CD14-positive monocyte (primary cell): Measurements from ENCODE around the gene KHDC4. TPM values are rescaled to one million over a fixed set of nuclear protein-coding genes. Genes with fewer than 3 reads are reported as not detected.

Source experiments
- DNase-seq, 3 donors: peaks; one replicate each; pipeline ENCODE4 v3.0.0-alpha.2; 2011 to 2022
- H2AFZ ChIP-seq: 2 replicates; pipeline ENCODE4 v1.6.0; 2012; ENCODE audit warnings: mild to moderate bottlenecking, low read depth, low read length, inconsistent platforms; ENCODE audit not compliant: insufficient read depth, poor library complexity, severe bottlenecking
- H3K27ac ChIP-seq, 2 donors: 1 replicate in 1 of 2; 2 replicates in 1 of 2; pipeline ENCODE4 v1.5.1; 2012 to 2013; ENCODE audit warnings: low read length in 2 of 2, control low read depth in 1 of 2, inconsistent platforms in 1 of 2, low read depth in 1 of 2, mild to moderate bottlenecking in 1 of 2
- H3K27me3 ChIP-seq, 2 donors: one replicate each; pipeline versions ENCODE4 v1.6.0 to v1.6.1; 2011 to 2013; ENCODE audit warnings: low read length in 2 of 2; ENCODE audit not compliant: control insufficient read depth in 2 of 2, insufficient read depth in 2 of 2
- H3K36me3 ChIP-seq, 2 donors: replicated peaks in 1 of 2; 1 replicate in 1 of 2; 2 replicates in 1 of 2; pipeline versions ENCODE4 v1.5.1 to v1.6.1; 2012 to 2013; ENCODE audit warnings: low read length in 2 of 2, control low read depth in 1 of 2, inconsistent platforms in 1 of 2, mild to moderate bottlenecking in 1 of 2; ENCODE audit not compliant: insufficient read depth in 2 of 2, control insufficient read depth in 1 of 2
- H3K4me1 ChIP-seq, 2 donors: 1 replicate in 1 of 2; 2 replicates in 1 of 2; pipeline versions ENCODE4 v1.5.1 to v1.6.1; 2012 to 2013; ENCODE audit warnings: low read length in 2 of 2, control low read depth in 1 of 2, inconsistent platforms in 1 of 2, mild to moderate bottlenecking in 1 of 2, moderate library complexity in 1 of 2; ENCODE audit not compliant: insufficient read depth in 2 of 2, control insufficient read depth in 1 of 2
- H3K4me2 ChIP-seq: replicated peaks from 2 replicates; pipeline ENCODE3; 2012; ENCODE audit warnings: low read length, moderate library complexity, mild to moderate bottlenecking; ENCODE audit not compliant: poor library complexity, severe bottlenecking; ENCODE audit errors: extremely low read depth
- H3K4me3 ChIP-seq, 3 experiments: fragments of 200-600 bp in 1 of 3; sonication (generic) in 1 of 3; replicated peaks in 1 of 3; 1 replicate in 2 of 3; 2 replicates in 1 of 3; pipeline ENCODE4 v1.5.1; 2011 to 2013; ENCODE audit warnings: low read length in 3 of 3, mild to moderate bottlenecking in 3 of 3, control low read depth in 2 of 3, low read depth in 2 of 3, inconsistent platforms in 1 of 3, moderate library complexity in 1 of 3
- H3K79me2 ChIP-seq: 2 replicates; pipeline ENCODE4 v1.6.0; 2012; ENCODE audit warnings: mild to moderate bottlenecking, control low read depth, inconsistent platforms, low read length, moderate library complexity; ENCODE audit not compliant: insufficient read depth
- H3K9ac ChIP-seq: 2 replicates; pipeline ENCODE4 v1.6.0; 2017; ENCODE audit warnings: low read length, mild to moderate bottlenecking; ENCODE audit not compliant: insufficient read depth, poor library complexity, severe bottlenecking
- H3K9me3 ChIP-seq, 2 donors: replicated peaks in 1 of 2; 1 replicate in 1 of 2; 2 replicates in 1 of 2; pipeline versions ENCODE4 v1.5.1 to v1.6.1; 2012 to 2013; ENCODE audit warnings: low read length in 2 of 2, control low read depth in 1 of 2; ENCODE audit not compliant: control insufficient read depth in 1 of 2, insufficient read depth in 1 of 2
- H4K20me1 ChIP-seq: 2 replicates; pipeline ENCODE4 v1.6.0; 2012; ENCODE audit warnings: mild to moderate bottlenecking, low read length, control low read depth, moderate library complexity; ENCODE audit not compliant: insufficient read depth
- H3K27ac Mint-ChIP-seq, 7 donors: one replicate each; pipeline ENCODE4 v1.8.0; 2020; ENCODE audit warnings: mild to moderate bottlenecking in 7 of 7, mixed read lengths in 7 of 7, moderate library complexity in 6 of 7, inconsistent platforms in 2 of 7
- H3K27me3 Mint-ChIP-seq, 3 donors: one replicate each; pipeline ENCODE4 v1.8.0; 2021 to 2022; ENCODE audit warnings: low read depth in 3 of 3, mild to moderate bottlenecking in 3 of 3, mixed read lengths in 3 of 3, moderate library complexity in 3 of 3, inconsistent platforms in 1 of 3
- H3K36me3 Mint-ChIP-seq, 2 donors: one replicate each; pipeline ENCODE4 v1.8.0; 2020; ENCODE audit warnings: mixed read lengths in 2 of 2, inconsistent platforms in 1 of 2, mild to moderate bottlenecking in 1 of 2
- H3K4me1 Mint-ChIP-seq: one replicate; pipeline ENCODE4 v1.8.0; 2020; ENCODE audit warnings: mild to moderate bottlenecking, mixed read lengths
- H3K4me3 Mint-ChIP-seq, 2 donors: one replicate each; pipeline ENCODE4 v1.8.0; 2020; ENCODE audit warnings: mild to moderate bottlenecking in 2 of 2, mixed read lengths in 2 of 2, moderate library complexity in 1 of 2
- H3K9me3 Mint-ChIP-seq, 7 donors: one replicate each; pipeline ENCODE4 v1.8.0; 2020 to 2022; ENCODE audit warnings: mixed read lengths in 7 of 7, mild to moderate bottlenecking in 6 of 7, moderate library complexity in 6 of 7, inconsistent platforms in 2 of 7
- CTCF ChIP-seq: fragments of 200-600 bp; IDR thresholded peaks from one replicate; pipeline ENCODE4 v1.8.0; 2022; ENCODE audit warnings: antibody characterized with exemption, mild to moderate bottlenecking
- WGBS: methylation state at CpG from one replicate; pipeline ENCODE4 v1.1.5; 2013; ENCODE audit warnings: missing lambda C conversion rate; ENCODE audit not compliant: insufficient coverage; 5-methylcytosine and 5-hydroxymethylcytosine counted together
- intact Hi-C, 2 donors: fragments of 100-400 bp; cut with micrococcal nuclease; formaldehyde crosslinking; loops; one replicate each; pipeline versions ENCODE4 v1.15.0 to v1.15.1; 2023
- polyA plus RNA-seq, 3 donors: library from polyadenylated mRNA; depleted of rRNA in 1 of 3; unstranded in 2 of 3; stranded (reverse) in 1 of 3; fragments of 300-500 nt in 2 of 3; fragments of >200 nt in 1 of 3; fragmentation: Illumina TruSeq in 2 of 3; gene quantifications; 1 replicate in 2 of 3; 2 replicates in 1 of 3; pipeline ENCODE4 v1.2.3, GENCODE V29; 2012 to 2021

The KHDC4 gene
- polyA plus RNA-seq, 3 donors, result 3.4 to 22.0 (median 3.5) TPM

- Mint-ChIP-seq H3K4me1 (no peaks in the 10 kb centered on the region), H3K27ac (no peak overlapping the region), H3K4me3 (no peak overlapping the region), H3K27me3 (no peaks in the 10 kb centered on the region), H3K36me3 (peaks cover 78 to 98% of the 10 kb centered on the region in 2 donors), H3K9me3 (no peaks in the 10 kb centered on the region)
- no peaks in the 10 kb centered on the region for H3K27me3 ChIP-seq
- peaks cover 96 to 100% of the 10 kb centered on the region in 2 donors for H3K36me3 ChIP-seq
- H4K20me1 ChIP-seq, result peaks cover 44% of the 10 kb centered on the region
- no peak overlapping the region for H3K4me2 ChIP-seq
- H3K79me2 ChIP-seq, result peaks cover 19% of the 10 kb centered on the region
- no peaks in the 10 kb centered on the region for H3K9me3 ChIP-seq
- no peak overlapping the region for H2AFZ ChIP-seq
- H3K4me1 ChIP-seq, result no peaks in the 10 kb centered on the region
- WGBS, result no CpG with 5 or more reads among the region's 3 CpGs
- H3K27ac ChIP-seq, result no peak overlapping the region
- intact Hi-C loops, result no loop called here
- no peak for DNase-seq
- no peak overlapping the region for H3K4me3 ChIP-seq
- no peak for TF ChIP-seq CTCF
- H3K9ac ChIP-seq, result no peak overlapping the region
These were observed 15.6 kb downstream of the KHDC4 start for GRCh38 chr1:155918660-155919059.

- TF ChIP-seq CTCF, result no peak
- Histone ChIP-seq H3K4me3 (no peak overlapping the region), H3K4me1 (peaks cover 22 to 26% of the 10 kb centered on the region in 2 donors), H2AFZ (no peak overlapping the region), H3K9me3 (no peaks in the 10 kb centered on the region), H3K27ac (no peak overlapping the region), H3K4me2 (no peak overlapping the region), H3K27me3 (no peaks in the 10 kb centered on the region), H3K79me2 (peaks cover 26% of the 10 kb centered on the region), H3K9ac (no peak overlapping the region), H3K36me3 (peaks cover 65 to 77% of the 10 kb centered on the region in 2 donors), H4K20me1 (peaks cover 21% of the 10 kb centered on the region)
- no peak for DNase-seq
- WGBS, result no CpG with 5 or more reads among the region's 6 CpGs
- Mint-ChIP-seq H3K4me1 (peaks cover 21% of the 10 kb centered on the region), H3K36me3 (peaks cover 59 to 76% of the 10 kb centered on the region in 2 donors), H3K9me3 (no peaks in the 10 kb centered on the region), H3K4me3 (no peak overlapping the region), H3K27me3 (no peaks in the 10 kb centered on the region), H3K27ac (peak overlapping the region in 3 of 7 donors; percentile 10 to 82 (median 52))
- intact Hi-C loops, result no loop called here
These were observed 20.1 kb downstream of the KHDC4 start for GRCh38 chr1:155913969-155914757.
